Erythroblast (primary cell): ENCODE data around the gene TCF12.

Source experiments
- GATA1 ChIP-seq: IDR thresholded peaks from 2 replicates; pipeline ENCODE4 v1.6.1; 2011; ENCODE audit warnings: low read depth, mild to moderate bottlenecking, control low read depth, low read length, moderate library complexity
- POLR2A ChIP-seq: IDR thresholded peaks from 2 replicates; pipeline ENCODE4 v1.6.1; 2011; ENCODE audit warnings: mild to moderate bottlenecking, low read length

DNA sequence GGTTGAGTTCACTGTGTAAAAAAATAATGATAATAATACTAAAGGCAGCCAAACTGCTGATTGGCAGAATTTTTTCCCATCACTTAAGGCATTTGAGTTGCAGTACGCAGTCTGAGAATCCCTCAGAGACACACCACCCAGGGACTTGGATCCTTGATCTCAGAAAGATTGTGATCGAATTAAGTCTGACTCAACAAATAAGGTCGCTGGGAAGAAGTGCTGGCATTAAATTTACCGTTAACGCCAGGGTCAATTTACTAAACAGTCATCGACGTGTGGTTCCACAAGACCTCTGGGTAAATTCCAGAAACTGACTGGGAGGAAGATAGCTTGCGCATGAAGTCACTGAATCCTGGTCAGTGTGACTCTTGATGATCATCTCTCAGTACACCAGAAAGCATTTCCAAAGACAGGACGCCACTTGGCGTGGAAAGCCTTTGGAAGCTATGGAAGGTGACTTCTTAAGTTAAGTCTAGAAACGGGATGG is 409.6 kb downstream of the TCF12 start:
- TF ChIP-seq POLR2A (no peak), GATA1 (no peak)
